ENCODE data around the gene NOXRED1.
"Not testable (repeated sequence)": the region's sequence is repeated elsewhere in the genome, so short reads cannot be mapped to it uniquely, and the experiment has no call there.

DNA sequence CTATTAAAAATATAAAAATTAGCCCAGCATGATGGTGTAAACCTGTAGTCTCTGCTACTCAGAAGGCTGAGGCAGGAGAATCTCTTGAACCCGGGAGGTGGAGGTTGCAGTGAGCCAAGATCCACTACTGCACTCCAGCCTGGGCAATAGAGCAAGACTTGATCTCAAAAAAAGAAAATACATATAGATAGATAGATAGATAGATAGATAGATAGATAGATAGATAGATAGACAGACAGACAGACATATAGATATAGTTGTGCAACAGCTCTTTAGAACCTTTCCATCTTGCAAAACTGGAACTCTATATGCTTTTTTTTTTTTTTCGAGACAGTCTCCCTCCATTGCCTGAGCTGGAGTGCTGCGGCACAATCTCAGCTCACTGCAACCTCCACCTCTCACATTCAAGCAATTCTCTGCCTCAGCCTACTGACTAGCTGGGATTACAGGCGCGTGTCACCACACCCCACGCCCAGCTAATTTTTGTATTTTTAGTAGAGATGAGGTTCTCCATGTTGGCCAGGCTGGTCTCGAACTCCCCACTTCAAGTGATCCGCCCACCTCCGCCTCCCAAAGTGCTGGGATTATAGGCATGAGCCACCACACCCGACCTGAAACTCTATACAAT, 7.8 kb downstream of the NOXRED1 start:
- TF ChIP-seq, protein P1, sequence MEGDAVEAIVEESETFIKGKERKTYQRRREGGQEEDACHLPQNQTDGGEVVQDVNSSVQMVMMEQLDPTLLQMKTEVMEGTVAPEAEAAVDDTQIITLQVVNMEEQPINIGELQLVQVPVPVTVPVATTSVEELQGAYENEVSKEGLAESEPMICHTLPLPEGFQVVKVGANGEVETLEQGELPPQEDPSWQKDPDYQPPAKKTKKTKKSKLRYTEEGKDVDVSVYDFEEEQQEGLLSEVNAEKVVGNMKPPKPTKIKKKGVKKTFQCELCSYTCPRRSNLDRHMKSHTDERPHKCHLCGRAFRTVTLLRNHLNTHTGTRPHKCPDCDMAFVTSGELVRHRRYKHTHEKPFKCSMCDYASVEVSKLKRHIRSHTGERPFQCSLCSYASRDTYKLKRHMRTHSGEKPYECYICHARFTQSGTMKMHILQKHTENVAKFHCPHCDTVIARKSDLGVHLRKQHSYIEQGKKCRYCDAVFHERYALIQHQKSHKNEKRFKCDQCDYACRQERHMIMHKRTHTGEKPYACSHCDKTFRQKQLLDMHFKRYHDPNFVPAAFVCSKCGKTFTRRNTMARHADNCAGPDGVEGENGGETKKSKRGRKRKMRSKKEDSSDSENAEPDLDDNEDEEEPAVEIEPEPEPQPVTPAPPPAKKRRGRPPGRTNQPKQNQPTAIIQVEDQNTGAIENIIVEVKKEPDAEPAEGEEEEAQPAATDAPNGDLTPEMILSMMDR (conservative IDR thresholded peaks at IDR 0.05), result not testable (repeated sequence)
- TF ChIP-seq EZH2 (IDR thresholded peaks at IDR 0.05; ENCODE audit: low read depth), result not testable (repeated sequence)

All from PC-9 (cell line).